GM19043 (cell line): ENCODE measurements around the gene FAM50A.
A peak's percentile ranks its signal among the peaks of the same experiment; 100 is the strongest.
"Not testable (repeated sequence)": the region's sequence is repeated elsewhere in the genome, so short reads cannot be mapped to it uniquely, and the experiment has no call there.

Experiments
- ATAC-seq: cut with Tn5 transposase; IDR thresholded peaks from one replicate; pipeline ENCODE4 v1.9.1; 2021; ENCODE audit warnings: low read depth; ENCODE audit not compliant: unreplicated experiment

FAM50A gene

DNA sequence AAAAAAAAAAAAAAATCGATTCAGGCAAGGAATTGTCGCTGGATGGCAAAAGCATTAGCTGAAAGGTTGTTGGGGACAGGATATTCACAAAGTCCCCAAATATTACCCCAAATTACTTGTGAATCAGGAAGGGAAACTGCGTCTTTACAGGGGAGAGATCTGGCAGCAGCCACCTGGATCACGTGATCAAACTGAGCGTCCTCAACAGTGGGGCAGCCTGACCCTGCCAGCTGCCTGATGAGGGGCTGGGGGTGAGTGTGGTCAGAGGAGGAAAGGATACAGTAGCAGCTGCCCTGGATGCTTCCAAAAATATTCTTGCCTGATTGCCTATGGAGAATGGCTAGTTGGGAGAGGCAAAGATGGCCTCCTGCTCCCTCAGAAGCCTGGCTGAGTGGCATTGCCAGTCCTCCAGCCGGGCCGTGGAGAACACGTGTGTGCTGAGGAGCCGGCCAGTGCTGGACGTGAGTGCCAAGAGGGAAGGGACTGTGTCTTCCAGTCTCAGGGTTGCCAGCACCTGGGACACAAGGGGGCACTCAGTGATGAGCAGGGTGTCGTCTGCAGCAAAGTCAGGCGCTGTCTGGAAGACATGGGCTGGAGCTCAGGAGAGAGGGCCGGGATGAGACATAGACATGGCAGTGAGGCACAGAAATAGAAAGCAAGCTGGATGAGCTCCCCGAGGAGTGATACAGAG lies 38.1 kb downstream of the FAM50A start:
- no peak for ATAC-seq

DNA sequence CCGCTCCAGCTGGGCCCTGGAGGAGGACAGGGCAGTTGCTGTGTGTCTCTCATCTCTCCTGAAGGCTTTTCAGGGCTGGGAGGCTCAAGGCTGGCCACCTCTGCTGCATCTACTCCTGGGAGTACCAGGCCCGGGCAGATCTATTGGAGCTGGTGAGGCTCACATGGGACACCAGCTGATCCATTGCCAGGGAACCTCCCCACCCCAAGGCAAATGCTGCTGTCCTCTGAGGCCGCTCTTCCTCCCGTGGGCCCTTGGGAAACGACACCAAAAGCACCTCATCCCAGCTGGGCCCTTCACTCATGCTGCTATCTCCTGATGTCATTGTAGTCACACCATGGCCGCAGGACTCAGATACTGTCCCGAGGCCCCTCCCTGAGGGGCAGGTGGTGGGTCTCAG lies 38.8 kb downstream of the FAM50A start:
- ATAC-seq, result no peak

DNA sequence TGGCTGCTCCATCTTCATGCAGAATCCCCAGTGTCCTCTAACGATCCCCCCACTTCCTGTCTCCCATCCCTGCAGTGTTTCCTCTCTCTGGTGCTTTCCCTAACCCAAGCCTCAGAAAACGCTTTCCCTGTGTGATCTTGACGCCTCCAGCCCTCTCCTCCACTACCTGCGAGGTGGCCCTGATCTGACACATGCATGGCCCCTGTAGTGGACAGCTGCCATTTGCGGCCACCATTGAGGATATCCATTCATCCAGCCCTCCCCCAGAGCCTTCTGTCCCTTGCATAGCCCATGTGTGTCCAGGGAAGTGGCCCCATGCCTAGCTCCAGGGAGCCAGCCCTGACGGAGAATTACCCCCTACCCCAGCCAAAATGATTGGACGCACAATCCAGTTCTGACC lies 39.4 kb downstream of the FAM50A start:
- ATAC-seq, result no peak

DNA sequence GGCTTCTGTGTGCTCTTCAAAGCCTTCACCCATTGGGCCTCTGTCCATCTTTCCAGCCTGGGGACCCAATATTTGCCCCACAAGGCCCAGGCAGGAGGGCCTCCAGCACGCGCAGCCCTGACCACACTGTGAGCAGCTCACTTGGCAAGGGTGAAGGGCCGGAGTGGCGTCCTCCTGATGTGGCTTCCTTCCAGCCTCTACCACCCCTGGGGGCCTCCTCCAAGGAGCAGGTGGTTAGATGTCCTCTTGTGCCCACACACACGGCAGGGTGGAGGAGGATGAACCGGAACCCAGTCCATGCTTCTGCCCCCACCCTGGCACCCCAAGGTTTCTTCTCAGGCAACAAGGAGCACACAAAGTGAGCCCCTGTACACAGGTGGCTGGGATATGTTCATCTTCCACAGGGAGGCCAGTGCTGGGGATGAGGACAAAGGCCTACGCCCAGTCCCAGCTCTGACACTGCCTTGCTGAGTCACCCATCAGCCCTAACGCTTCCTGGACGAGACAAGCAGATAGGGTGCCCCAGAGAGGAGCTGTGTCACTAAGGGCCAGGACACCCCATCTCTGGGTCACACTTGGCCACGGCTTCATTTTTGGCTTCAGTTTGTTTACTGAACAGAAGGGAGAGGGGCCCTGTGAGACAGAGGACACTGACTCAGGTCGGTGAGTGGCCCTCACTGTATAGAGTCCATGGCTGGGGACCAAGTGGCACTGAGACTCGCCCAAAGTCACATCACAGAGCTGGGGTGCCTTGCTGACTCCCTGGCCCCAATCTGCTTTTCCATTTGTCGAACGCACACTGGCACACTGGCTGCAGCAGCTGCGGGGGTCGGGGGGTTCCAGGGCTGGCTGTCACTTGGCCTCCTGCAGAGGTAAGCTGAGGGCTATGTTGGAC lies 40.6 kb downstream of the FAM50A start:
- ATAC-seq, result no peak

DNA sequence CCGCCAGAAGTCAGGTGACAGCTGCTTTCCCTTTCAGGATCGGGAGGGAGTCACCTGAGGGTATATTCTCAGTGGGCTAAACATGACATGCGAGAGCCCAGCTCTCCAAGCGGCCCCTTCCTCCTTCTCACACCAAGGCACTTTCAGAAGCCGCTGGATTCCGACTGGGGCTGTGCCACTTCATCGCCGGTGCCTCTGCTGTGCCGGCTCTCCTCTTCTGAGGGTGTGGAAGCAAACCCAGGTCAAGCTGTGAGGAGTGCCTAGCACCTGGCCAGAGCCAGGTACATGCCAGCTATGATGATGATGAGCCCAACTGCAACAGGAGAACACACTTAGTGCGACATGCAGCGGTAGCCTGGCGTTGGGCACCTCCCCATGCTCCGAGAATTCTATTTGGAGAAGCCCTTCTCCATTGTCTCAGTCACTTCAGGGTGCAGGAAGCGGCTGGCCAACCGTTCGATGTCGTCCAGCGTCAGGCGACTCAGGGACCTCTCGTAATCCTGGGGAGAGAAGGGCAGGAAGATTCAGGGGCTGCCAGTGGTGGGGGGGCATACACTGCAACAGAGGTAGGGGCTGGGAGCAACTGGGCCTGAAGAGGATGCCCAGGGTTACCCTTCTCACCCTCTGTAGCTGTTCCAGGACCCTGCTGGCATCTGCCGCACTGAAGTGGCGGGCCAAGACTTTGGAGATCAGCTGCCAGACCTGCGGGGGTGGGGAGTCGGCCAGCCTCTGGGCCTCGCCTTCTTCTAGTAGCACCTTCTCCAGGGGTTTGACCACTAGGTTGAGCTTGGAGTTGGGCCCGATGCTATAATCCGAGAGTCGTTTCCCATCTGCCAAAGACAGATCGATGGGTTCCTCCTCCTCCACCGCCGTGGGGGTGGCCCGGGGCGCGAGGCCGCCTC lies 41.5 kb downstream of the FAM50A start:
- ATAC-seq, result no peak

DNA sequence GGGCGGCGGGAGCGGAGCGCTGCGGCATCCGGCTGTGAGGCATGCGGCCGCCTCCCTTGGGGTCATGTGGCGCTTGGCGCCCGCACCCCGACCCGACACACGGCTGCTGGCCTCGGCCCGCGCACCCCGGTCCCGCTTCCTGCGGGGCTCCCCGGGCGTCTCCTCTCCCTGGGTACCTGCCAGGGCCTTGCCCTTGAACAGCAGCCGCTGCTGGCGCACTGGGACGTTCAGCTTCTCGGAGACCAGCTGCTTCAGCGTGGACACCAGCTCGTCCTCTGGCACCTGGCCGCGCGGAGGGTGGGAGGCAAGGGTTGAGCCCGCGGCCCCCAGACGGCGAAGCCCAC lies 42.1 kb downstream of the FAM50A start:
- ATAC-seq, result no peak

DNA sequence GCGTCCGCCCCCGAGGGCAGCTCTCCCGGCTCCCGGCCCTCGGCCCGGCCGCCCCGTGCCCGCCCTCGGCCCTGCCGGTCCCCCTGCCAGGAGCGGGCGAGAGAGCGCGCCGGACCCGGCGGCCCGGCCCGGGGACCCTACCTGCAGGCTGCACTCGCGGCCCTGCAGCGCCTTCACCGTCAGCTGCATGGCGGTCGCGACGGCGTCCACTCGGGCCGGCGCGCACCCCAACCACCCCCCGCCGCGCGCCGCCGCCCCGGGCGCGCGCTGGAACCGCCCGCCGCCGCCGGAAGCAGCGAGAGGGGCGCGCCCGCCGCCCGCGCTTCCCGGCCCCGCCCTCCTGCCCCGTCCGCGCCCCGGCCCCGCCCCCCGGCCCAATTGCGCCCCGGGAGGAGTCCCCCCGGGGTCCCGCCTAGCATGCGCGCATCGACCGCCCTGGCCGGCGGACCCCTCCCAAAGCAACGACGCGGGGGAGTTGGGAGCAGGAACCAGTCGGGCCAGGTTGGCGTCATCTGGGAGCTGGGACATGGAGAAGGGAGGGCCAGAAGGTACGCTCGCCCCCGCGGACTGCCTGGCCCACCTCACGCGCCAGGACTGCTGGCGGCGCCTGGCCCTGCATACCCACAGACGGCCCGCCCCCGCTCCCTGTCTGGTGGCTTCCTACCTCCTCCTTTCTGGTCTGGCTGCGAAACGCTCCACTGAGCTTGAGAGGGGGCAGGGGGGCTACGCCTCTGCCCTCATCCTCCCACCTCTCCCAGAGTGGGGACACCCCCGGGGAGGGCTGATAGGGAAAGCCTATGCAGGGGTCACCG lies 42.7 kb downstream of the FAM50A start, which contains the start of gene UBL4A:
TSS of gene UBL4A (minus strand) at position 220 of the 812 bp plus-strand sequence. CDS start at position 189, 31 bp downstream.
- no peak for ATAC-seq

DNA sequence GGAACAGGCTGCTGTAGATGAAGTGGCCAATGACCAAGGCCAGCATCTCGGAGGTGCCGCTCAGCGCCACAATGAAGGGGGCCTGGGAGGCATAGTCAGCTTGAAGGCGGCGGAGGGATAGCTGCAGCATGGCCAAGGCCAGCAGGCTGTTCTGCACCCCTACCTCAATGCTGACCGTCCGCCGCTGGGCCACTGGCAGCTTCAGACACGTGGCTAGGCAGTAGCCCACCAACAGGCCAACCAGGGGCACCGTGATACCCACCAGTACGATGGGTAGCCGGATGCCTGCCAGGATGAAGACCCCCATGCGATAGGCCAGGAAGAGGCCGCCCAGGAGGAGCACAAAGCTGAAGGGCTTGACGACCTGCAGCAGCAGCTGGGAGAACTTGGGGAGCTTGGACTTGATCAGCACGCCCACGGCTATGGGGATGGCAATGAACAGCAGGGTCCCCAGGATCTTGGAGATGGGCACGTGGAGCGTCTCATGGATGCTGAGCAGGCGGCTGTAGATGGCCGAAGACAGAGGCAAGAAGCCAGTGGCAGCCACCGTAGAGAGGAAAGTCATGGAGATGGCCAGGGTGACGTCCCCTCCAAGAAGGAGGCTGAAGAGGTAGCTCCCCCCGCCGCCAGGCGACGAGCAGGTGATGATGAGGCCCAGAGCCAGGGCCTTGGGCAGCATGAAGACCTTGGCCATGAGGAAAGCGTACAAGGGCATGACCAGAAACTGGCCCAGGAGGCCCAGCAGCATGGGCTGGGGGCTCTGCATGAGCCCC lies 43.8 kb downstream of the FAM50A start:
- ATAC-seq, result no peak

DNA sequence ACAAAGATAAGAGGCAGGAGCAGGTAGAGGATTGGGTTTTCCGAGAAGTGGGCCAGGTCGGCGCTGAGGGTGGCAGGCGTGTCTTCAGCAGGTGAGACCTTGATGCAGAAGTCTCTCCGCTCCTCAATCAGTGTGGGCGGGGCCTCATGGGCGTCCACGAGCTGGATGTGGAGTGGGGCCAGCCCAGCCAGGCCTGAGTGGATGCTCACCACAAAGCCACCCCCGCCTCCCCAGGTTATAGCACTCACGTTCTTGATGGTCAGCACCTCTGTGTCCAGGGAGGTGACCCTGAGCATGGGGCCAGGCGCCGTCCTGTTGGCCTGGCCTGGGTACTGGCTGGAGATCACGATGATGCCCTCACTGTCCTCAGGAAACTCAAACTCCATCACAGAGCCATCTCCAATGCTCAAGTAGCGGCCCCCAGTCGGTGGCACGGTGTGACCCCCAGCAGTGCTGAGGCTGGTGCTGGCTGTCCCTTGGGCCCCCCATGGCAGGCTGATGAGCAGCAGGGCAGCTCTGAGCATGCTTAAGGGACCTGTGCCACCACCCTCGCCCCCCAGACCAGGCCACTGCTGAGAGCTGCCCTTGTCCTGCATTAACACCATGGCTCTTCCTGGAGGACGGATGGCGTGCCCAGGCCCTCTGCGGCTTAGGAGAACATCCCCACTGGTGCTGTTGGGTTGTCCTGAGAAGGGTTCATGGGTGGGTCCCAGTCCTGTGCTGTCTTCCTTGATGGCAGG lies 44.6 kb downstream of the FAM50A start:
- ATAC-seq, result no peak

DNA sequence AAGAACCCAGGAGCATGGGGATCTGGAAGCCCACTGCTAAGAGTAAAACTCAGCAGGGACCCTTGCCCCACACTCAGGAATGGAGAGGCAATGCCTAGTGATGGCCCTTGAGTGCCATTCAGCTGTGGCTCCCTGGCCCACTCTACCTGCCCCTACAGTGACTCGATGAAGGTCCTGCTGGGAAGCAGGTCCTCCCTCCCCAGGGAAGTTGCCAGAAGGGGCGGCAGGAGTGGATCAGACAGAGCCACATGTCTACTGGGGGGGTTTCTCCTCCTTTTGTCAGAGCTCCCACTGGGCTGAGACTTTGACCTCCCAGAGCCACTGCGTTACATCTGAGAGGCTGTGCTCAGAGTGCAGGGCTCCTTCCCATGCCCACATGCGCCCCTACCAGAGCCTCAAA lies 45.2 kb downstream of the FAM50A start:
- ATAC-seq, result no peak

DNA sequence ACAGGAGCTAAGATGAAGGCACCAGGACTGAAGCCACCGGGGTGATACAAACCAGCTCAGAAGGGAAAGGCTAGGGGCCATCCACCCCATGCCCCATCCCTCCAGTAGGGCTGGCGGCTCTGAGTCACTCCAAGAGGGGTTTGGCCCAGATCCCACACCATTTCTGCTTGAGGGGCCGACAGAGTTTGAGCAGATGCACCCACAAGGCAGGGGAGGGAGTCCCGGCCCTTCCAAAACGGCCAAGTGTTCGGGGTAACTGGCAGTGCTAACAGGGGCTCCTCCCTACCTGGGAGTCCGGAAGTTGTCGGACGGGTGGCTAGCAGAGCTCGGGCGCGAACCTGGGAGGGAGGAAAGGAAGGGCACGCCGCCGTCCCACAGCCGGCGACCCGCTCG lies 46.1 kb downstream of the FAM50A start:
- ATAC-seq, result peak; percentile 19

DNA sequence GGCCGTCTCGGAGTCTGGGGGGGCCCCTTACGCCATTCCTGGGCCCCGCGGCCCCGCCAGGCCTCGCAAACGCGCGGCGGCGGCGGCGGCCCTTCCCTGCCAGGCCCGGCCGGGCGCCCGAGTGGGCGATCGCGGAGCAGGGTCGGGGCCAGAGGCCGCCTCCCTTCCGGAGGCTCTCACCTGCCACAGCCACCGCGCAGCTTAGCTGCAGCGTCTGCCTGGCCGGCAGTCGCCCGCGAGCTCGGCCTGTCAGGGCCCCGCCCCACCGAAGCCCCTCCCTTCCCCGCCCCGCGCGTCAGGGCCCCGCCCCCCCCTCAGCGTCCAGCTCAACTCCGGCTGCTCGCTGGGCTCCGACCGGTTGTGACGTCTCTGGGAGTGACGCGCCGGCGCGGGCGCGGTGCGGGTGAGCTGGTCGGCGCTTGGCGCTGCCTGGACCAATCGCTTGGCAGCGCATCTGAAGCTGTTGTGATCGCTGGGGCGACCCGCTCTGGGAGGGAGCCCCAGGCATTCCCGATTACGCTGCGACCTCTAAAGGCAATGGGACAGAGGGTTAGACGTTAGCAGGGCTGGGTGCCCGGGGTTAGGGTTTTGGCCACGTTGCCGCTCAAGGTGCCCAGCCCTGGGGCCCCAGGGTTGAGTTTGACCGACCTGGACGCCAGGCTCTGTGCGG lies 46.6 kb downstream of the FAM50A start, which contains the start of gene SLC10A3:
TSS of gene SLC10A3 (minus strand) at position 216 of the 670 bp plus-strand sequence. CDS start 1,689 bp downstream, outside the sequence.
- peak; percentile 77 for ATAC-seq

DNA sequence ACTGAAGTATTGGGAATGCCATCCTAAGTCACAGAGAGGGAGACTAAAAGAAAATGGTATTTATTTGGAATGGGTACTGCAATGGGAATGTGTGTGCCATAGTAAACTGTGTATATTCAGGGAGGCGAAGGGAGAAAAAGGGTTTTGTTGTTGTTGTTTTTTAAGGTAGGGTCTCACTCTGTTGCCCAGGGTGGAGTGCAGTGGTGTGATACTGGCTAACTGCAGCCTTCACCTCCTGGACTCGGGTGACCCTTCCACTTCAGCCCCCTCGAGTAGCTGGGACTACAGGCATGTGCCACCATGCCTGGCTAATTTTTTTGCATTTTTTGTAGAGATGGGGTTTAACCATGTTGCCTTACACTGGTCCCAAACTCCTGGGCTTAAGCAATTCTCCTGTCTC lies 50.8 kb downstream of the FAM50A start:
- no peak for ATAC-seq

DNA sequence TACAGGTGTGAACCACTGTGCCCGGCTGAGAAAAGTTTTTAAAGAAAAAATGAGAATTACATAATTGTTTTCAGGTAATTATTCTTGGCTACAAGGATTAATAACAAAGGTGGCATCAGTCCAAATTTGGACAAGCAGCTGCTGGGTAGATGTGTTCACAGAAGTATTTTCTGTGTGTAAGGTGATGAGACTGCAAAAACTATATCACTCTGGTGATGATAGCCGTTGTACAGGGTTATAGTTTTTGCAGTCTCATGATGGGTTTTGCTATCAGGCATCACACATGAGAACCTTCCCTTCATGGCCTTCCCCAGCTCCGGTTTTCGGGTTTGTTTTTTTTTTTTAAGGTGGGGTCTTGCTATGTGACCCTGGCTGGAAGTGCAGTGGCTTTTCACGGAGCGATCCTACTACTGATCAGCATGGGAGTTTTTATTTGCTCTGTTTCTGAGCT lies 51.6 kb downstream of the FAM50A start:
- no peak for ATAC-seq

DNA sequence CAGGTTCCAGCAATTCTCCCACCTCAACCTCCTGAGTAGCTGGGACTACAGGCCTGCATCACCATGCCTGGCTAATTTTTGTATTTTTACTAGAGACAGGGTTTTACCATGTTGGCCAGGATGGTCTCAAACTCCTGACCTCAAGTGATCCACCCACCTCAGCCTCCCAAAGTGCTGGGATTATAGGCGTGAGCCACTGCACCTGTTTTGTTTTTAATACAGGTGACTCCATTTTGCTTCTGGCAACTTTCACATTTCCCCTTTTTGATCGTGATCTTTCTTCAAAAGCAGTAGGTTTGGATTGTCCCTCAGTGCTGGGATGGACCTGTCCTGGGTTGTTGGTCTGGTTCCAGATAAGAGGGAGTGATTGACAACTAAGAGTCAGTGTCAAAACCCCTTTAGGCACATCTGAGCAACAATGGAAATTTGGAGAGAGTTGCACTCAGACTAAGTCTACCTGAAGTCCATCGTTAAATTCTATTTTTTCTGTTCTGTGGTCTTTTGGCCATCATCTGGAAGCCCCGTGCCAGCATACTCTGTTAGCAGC lies 52.7 kb downstream of the FAM50A start:
- not testable (repeated sequence) for ATAC-seq
